PFSK-1 (cell line): Measurements from ENCODE around the gene SERPINB2.

Experiments used
- FOXP2 ChIP-seq: optimal IDR thresholded peaks from 2 replicates; pipeline ENCODE3; 2011; ENCODE audit warnings: borderline replicate concordance, control low read depth, inconsistent platforms; ENCODE audit not compliant: insufficient read depth; ENCODE audit errors: extremely low read length, extremely low read depth
- POLR2AphosphoS5 ChIP-seq: IDR thresholded peaks from 2 replicates; pipeline ENCODE4 v1.6.1; 2012; ENCODE audit warnings: low read depth, mild to moderate bottlenecking, control low read depth, low read length, moderate library complexity
- SIN3A ChIP-seq: IDR thresholded peaks from 2 replicates; pipeline ENCODE4 v1.6.1; 2012; ENCODE audit warnings: mild to moderate bottlenecking, low read length, moderate library complexity, borderline replicate concordance; ENCODE audit not compliant: insufficient read depth
- TAF1 ChIP-seq: IDR thresholded peaks from 2 replicates; pipeline ENCODE4 v1.6.1; 2012; ENCODE audit warnings: low read length, control low read depth, borderline replicate concordance; ENCODE audit not compliant: insufficient read depth
- TF ChIP-seq, protein P1 (sequence below), 2 experiments: IDR thresholded peaks; 2 replicates each; pipeline versions ENCODE4 v1.6.1 to v1.8.0; 2011 to 2012; ENCODE audit warnings: low read depth in 2 of 2, low read length in 2 of 2, control low read depth in 1 of 2, inconsistent platforms in 1 of 2, mild to moderate bottlenecking in 1 of 2, moderate library complexity in 1 of 2; ENCODE audit not compliant: insufficient read depth in 1 of 2

DNA sequence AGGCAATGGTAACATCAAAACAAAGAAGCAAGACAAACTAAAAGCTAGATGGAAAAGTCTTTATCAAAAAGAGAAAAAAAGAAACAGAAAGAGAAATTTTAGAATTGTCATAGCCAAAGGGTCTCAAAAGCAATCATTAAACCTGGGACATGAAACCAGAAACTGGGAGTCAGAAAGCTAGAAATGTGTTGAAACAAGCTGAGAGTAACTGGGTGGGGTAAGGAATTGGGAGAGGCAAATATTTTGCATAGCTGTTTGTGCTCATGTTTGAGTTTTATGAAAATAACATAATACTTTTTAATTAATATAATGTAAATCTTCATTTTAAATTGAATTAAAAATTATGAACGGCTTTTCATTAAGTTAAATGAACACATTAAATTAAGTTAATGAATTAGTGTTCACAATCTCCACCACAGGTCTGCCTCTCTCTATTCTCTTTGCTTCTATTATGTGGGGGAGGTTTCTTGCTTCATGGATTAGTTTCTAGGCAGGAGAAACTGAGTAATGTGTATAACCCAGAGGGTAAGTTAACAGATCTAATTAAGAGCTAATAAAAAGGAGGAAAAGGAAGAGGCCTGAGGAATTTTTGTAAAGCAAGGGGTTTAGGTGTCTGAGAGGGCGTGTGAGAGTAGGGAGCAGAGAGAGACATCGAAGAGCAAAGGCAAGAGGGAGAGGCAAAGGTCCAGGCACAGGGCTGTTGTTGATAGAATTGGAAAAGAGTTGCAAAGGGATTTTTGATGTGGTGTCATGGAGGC lies 20.0 kb upstream of the SERPINB2 start:
- no peak for TF ChIP-seq POLR2AphosphoS5
- TF ChIP-seq TAF1 = no peak
- TF ChIP-seq SIN3A = no peak
- TF ChIP-seq, protein P1, sequence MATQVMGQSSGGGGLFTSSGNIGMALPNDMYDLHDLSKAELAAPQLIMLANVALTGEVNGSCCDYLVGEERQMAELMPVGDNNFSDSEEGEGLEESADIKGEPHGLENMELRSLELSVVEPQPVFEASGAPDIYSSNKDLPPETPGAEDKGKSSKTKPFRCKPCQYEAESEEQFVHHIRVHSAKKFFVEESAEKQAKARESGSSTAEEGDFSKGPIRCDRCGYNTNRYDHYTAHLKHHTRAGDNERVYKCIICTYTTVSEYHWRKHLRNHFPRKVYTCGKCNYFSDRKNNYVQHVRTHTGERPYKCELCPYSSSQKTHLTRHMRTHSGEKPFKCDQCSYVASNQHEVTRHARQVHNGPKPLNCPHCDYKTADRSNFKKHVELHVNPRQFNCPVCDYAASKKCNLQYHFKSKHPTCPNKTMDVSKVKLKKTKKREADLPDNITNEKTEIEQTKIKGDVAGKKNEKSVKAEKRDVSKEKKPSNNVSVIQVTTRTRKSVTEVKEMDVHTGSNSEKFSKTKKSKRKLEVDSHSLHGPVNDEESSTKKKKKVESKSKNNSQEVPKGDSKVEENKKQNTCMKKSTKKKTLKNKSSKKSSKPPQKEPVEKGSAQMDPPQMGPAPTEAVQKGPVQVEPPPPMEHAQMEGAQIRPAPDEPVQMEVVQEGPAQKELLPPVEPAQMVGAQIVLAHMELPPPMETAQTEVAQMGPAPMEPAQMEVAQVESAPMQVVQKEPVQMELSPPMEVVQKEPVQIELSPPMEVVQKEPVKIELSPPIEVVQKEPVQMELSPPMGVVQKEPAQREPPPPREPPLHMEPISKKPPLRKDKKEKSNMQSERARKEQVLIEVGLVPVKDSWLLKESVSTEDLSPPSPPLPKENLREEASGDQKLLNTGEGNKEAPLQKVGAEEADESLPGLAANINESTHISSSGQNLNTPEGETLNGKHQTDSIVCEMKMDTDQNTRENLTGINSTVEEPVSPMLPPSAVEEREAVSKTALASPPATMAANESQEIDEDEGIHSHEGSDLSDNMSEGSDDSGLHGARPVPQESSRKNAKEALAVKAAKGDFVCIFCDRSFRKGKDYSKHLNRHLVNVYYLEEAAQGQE (IDR thresholded peaks at IDR 0.05; ENCODE audit: insufficient read depth in 1 of 2, low read depth in 2 of 2, low read length in 2 of 2) = no peak
- TF ChIP-seq FOXP2 = no peak
